GM18907 (cell line): ENCODE measurements around the gene PAWR.
"Not testable (repeated sequence)": the region's sequence is repeated elsewhere in the genome, so short reads cannot be mapped to it uniquely, and the experiment has no call there.

Source experiments
- ATAC-seq: cut with Tn5 transposase; IDR thresholded peaks from one replicate; pipeline ENCODE4 v1.9.1; 2021; ENCODE audit warnings: mild to moderate bottlenecking, moderate library complexity; ENCODE audit not compliant: unreplicated experiment

Gene PAWR

DNA sequence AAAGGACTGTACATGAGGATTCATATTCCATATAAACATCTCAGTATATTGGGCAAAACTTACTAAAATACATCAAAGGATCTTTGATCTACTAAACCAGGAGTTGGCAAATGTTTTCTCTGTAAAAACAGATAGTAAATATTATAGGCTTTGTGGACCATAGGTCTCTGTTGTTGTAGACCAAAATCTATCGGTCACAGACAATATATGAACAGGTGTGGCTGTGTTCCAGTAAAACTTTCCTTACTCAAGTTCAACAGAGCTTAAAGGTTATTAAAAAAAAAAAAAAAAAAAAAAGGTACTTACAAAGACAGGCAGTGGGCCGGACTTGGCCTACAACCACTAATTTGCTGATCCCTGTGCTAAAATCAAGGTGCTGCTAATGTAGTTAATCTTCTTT, 40.3 kb downstream of the PAWR start:
- ATAC-seq = no peak

DNA sequence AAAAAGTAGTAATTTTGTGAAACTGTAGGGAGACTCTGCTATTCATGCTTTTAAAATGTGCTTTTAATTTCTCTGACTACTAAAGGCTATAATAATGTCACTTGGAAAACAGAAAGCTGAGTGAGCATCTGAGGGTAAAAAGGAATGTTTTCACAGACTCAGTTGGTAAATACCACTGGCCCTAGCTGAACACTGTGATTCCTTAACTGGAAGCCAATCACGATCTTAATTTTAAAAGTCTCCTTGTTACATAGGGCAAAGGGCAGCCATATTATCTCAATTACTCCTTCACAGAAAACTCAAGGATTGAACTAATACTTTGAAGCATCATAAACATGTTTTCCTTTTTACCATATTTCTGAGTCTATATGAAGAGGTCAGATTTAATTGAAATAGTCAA, 41.9 kb downstream of the PAWR start:
- ATAC-seq = no peak

DNA sequence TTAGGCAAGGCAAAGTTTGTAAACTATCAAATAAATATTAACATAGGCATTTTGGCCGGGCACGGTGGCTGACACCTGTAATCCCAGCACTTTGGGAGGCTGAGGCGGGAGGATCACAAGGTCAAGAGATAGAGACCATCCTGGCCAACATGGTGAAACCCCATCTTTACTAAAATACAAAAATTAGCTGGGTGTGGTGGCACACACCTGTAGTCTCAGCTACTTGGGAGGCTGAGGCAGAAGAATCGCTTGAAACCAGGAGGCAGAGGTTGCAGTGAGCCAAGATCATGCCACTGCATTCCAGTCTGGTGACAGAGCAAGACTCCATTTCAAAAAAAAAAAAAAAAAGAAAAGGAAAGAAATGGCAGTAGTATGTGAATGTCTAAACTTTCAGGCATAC, 43.9 kb downstream of the PAWR start:
- not testable (repeated sequence) for ATAC-seq

DNA sequence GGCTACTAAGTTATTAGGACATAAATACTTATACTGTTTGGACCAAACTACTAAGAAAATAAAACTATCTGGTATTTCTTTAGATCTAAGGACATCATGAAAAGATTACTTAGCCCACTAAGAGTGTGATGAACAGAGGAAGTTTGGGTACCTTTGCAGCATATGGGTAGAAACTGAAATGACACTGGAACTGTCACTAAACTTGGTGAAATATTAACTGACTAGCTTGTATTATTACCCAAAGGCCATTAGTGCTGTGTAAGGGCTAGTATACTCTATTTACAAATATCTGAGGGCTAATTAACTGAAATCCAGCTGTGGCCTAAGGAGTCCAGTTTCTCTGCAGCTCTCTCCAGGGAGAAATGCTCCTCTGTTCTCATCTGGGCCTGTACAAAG, 45.5 kb downstream of the PAWR start:
- peak; percentile 100 for ATAC-seq

DNA sequence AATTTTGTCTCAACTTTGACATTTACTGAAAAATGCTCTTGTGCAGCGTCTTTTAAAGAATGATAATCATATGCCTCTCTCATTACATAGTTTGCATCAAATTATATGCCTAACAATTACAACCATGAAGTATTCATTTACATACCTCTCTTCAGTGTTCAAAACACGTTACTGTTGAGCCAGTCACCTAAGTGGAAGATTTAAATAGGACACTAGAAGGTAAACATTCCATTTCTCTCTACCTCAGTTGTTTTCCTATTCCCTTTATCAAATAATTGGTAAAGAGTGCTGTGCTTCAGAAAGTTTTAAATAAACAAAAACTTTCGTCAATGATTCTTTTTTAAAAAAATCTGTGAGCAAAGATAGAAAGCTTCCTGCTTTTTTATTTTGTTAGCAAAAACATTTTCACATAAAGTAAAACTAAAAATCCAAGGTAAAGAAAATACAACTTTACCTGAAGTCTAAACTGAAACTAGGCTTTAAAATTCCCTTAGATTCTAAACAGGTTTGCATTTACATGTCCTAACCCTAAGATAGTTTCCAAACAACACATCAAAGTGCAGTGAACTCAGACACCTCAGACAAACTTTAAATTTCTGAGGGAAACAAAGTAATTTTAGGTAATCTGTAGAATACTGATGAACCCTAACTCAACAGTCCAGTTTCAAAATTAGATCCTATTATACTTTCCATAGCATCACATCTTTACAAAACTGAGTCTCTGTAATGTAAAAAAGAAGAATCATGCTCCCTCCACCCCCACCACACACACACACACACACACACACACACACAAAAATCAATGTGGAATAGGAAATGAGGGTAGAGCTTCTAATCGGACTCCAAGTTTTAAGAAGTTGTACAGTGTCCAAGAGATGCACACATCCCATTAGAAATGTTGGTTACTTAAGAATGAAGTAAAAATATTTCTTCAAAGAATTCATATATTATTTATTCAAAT, 46.2 kb downstream of the PAWR start:
- peak; percentile 22 for ATAC-seq

DNA sequence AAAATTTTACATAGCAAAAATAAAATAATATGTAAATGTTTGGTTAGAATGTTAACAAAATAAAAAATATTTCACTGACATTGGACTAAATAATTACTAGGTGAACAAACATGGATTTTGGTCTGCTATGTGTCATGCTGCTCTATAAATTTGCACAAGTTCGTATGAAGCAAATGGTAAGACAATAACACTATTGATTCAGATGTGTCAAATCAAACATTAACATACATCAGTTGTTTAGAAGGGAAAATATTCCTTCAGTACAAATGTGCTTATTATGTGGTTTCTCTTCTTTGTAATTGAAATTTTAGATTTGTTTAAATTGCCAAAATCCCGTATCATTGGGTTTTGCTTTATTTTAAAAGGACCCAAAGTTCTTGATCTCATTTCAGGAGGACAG, 46.9 kb downstream of the PAWR start:
- no peak for ATAC-seq

DNA sequence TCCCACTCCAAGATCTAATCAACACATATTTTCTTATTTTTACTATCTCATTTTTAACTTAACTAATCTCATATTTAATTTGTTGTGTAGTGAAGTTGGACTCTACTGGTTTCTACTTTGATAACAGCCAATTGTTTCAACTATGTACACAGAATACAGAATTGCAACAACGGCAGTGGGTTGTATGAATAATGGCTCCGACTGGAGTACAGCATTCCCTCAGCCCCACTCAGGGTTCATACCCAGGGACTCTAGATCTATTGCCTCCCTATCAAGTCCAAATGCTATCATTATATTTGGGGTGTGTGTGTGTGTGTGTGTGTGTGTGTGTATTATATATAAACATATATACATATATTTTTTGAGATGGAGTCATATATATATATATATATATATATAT, 52.3 kb downstream of the PAWR start:
- ATAC-seq = no peak

DNA sequence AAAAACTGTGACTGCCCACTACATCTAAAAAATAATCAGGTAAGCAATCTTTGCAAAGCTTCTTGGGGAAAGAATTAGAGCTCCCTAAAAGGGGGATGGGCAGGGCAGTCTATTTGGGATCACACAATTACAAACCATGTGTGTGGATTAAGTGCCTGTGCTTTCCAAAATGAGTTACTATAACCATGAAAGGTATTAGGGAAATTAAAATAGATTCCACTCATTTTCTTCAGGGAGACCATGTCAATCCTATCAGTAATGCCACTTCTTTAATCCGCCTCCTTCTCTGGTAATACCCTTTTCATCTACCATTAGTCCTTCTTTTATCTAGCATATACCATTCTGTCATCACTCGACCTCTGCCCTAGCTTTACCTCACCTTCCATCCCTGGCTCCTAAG, 53.7 kb downstream of the PAWR start:
- ATAC-seq = no peak

DNA sequence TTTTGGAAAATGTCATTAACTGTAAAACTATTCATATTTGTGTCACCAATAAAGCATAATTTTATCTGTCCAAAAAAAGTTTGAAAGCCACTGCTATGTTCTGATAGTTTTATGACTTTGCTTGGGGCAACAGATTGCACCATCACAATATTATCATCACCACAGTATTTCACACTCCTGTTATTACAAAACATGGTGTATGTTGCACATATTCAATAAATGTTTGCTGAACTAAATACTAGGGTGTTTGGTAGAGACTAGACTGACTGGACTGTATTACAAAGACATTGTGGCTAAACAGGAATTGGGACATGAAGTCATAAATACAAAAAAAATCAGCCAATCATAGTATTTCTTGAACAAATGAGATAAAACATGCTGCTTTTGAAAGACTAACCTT, 55.1 kb downstream of the PAWR start:
- no peak for ATAC-seq

DNA sequence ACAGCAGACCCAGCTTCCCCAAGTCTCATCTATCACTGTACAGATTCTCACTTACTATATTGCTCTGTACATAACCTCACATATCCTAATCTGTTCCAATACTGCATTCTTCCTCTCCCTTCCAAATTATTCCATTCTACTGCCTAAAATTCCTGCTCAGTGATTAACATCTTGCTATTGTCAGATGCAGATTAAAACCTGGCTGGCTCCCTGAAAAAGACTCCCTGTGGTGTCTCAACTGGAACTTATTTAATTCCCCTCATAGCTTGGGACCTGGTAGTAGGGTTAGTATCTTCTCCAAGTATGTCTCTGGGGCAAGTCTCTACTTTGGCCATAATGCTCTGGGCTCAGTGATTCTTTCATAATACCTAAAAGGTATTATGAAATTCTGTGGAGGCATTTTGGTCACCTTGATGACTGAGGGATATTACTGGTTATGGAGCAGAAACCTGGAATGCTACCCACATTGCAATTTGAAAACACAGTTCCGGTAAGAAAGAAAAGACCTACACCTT, 55.8 kb downstream of the PAWR start:
- ATAC-seq = no peak

DNA sequence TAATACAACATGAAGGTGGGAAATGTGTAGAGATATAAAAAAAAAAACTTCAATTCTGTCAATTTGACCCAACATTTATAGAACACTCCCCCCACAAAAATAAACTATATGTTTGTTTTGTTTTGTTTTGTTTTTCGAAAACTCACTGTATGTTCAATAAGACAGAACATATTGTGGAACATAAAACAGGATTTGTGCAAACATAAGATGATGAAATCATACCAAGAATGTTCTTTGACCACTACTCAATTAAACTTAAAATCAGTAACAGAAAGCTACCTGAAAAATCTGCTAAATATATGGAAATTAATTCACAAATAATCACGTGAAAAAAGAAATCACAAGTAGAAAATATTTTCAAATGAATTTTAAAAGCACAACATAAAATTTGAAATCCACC, 61.2 kb downstream of the PAWR start:
- ATAC-seq = no peak

DNA sequence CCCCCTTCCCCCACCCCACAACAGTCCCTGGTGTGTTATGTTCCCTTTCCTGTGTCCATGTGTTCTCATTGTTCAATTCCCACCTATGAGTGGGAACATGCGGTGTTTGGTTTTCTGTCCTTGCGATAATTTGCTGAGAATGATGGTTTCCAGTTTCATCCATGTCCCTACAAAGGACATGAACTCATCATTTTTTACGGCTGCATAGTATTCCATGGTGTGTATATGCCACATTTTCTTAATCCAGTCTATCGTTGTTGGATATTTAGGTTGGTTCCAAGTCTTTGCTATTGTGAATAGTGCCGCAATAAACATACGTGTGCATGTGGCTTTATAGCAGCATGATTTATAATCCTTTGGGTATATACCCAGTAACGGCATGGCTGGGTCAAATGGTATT, 64.0 kb downstream of the PAWR start:
- ATAC-seq = not testable (repeated sequence)

DNA sequence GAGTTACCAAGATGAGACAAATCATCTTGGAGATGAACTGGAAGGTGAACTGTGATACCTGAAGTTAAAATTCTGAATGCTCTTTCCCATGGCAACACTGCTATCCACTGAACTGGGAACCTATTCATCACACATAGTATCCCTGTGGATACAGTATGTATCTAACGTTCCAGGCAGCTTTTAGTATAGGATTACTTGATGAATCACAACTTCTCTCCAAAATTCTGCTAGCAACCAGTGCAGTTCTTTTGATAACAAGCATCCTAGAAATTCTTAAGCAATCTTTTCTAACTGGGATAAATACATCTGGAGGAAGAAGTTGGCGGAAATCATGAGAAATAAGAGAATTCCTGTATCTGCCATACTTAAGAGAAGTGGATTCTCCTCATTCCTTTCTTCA, 66.4 kb downstream of the PAWR start:
- ATAC-seq = no peak

DNA sequence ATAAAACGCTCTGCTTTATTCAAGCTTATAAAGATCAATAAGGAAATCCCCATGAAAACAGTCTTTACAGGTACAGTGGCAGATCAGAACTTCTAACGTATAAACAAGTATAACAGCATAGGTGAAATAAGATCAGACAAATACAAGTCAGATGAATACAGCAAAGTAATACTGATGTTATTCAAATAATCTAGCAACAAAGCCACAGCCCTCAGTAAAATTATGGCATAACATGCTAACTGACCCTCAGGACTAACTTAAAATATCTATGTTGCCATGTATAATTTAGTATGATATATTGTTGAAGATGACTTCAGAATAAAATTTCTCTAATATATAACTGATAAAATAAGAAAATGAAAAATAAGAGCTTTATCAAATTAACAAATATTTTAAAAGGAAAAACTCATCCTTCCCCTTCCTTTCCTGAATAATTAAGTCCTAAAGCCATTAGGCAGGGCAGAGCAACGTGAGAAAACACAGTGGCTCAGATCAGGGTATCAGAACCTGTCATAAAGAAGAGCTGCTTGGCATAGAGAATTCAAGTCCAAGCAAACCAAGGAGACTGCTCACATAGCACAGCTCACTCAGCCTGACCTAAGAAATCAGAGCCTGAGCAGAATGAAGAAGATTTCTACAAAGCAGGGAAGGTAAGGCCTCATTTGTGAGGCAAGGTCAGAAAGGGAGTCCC, 70.7 kb downstream of the PAWR start:
- no peak for ATAC-seq

DNA sequence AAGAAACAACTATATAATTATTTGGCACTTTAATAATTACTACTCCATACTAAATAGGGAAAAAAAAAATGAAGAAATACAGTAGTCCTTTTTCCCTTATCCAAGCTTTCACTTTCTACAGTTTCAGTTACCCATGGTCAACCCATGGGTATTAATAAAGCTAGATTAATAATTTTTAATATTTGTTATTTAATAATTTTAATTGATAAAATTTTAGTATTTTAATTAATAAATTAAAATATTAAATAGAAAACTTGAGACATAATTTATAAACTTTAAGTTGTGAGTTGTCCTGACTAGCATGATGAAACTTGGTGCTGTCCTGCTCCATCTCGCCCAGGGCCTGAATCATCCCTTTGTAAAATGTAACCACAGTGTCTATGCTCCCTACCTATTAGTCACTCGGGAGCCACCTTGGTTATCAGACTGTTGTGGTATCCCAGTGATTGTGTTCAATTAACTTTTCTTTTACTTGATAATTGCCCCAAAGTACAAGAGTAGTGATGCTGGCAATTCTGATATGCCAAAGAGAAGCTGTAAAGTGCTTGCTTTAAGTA, 71.8 kb downstream of the PAWR start:
- no peak for ATAC-seq

DNA sequence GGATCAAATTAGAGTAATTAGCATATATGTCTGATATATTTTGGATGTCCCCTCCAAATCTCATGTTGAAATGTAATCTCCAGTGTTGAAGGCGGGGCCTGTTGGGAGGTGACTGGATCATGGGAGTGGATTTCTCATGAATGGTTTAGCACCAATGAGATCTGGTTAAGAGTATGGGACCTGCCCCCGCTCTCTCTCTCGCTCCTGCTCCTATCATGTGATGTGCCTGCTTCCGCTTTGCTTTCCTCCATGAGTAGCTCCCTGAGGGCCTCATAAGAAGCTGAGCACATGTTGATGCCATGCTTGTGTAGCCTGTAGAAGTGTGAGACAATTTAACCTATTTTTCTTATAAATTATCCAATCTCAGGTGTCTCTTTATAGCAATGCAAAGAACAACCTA, 73.1 kb downstream of the PAWR start:
- ATAC-seq = no peak

DNA sequence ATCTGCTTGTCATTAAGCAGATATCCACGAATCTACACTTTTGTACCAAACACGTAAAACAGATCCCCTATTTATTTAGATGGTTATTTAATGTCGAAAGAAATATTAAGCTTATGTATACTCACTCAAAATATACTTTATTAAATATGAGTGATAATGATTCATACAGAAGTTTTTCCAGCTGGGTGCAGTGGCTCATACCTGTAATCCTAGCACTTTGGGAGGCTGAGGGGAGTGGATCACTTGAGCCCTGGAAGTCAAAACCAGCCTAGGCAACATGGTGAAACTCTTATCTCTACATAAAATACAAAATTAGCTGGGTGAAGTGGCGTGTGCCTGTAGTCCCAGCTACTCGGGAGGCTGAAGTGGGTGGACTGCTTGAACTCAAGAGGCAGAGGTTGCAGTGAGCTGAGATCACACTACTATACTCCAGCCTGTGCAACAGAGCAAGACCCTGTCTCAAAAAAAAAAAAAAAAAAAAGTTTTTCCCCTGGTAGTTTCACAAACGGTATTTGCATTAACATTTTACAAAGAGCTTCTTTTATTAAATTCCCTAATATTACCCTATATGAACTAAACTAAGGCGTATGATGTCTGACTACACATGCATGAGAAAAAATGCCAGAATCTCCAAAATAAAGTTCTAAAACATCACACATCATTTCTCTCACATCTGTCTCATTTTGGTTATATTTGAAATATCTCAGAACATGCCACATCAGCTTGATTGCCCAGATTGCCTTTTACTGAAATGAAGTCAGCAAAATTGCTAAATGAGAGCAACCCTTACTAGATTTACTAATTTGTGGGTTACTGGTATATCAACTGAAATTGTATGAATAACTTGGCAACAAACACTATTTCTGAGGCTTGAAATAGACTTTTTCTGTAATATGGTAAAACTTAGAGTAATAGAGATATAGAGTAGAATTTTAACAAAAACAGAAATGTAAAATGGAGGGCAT, 74.9 kb downstream of the PAWR start:
- ATAC-seq = peak; percentile 80

DNA sequence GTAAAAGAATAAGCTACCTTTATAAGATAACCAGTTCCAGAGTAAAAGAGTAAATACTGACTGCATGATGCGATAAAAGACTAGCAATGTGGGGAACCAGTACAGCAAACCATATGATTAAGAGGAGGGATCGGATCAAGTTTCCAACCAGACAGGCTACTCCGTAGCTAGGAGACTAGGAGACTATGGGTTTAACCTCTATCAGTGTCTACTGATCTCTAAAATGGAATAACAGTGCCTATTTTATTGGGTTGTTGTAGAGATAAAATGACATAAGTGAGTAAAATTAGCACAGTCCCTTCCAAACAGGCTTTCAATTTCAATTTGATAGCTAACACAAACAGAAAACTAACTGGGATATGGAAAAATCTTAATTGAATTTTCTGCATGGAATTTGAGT, 76.0 kb downstream of the PAWR start:
- ATAC-seq = no peak

DNA sequence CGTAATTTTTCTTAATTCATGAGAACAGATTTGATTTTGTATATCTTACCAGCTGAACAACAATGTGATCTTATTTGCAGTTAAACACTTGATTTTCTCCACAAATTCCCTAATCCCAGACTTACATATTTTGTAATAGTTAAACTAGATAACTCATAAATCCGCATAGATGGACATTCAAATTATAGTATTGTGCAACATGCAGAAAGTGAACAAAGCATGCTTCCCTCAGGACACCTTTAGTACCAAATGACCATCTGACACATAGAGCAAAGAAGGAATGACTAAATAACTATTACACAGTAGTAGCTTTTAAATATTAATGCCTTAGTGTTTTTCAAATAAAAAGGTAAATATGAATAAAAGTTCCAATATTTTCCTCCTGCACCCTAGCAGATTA, 88.9 kb downstream of the PAWR start:
- no peak for ATAC-seq

DNA sequence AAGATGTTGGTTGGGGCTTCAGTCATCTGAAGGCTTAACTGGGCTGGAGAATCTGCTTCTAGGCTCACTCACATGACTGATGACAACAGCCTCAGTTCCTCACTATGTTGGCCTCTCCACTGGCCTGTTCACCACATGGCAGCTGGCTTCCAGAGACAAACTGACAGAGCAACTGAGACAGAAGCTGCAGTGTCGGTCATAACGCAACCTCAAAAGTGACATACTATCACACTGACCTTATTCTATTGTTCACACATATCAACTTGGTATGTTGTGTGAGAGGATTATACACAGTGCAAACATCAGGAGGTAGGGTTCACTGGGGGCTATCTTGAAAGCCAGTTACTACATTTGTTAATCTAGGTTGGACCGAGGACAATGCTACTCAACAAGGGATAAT, 92.9 kb downstream of the PAWR start:
- no peak for ATAC-seq
